UCSD-AML1 (cell line): ENCODE results near the gene NFYA.

ENCODE experiments used
- DNase-seq: peaks from one replicate; lab custom pipeline; 2025; ENCODE audit not compliant: unreplicated experiment; lab: John Stamatoyannopoulos, UW

Gene NFYA

GRCh38 chr6:41073203-41073967 lies 611 bp downstream of the NFYA start:
- peak; percentile 88 for DNase-seq

GRCh38 chr6:41073968-41074691 lies 1.4 kb downstream of the NFYA start:
- no peak for DNase-seq

- no peak for DNase-seq
Observed at GRCh38 chr6:41074692-41075436, 2.1 kb downstream of the NFYA start.

GRCh38 chr6:41075651-41076626 lies 3.2 kb downstream of the NFYA start:
- DNase-seq = no peak

- no peak for DNase-seq
Observed at GRCh38 chr6:41077536-41077935, 4.8 kb downstream of the NFYA start.

GRCh38 chr6:41078101-41078500 lies 5.3 kb downstream of the NFYA start:
- DNase-seq = no peak

- DNase-seq = no peak
Observed at GRCh38 chr6:41079080-41079479, 6.3 kb downstream of the NFYA start.

DNA sequence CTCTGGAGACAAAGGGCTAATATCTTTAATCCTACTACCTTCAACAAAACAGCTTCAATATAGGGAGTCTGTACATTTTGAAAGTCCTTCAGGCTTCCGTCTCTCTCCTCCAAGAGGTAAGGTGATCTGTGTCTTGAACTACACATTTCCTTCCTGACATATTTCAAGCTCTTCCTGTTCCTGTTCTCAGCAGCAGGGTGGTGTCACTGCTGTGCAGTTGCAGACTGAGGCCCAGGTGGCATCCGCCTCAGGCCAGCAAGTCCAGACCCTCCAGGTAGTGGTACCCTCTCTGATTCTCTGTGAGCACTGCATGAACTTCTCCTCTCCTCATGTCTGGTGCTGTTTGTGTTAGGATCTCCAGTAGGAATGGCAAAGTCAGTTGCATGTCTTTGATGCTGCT lies 7.8 kb downstream of the NFYA start:
- DNase-seq = no peak

DNA sequence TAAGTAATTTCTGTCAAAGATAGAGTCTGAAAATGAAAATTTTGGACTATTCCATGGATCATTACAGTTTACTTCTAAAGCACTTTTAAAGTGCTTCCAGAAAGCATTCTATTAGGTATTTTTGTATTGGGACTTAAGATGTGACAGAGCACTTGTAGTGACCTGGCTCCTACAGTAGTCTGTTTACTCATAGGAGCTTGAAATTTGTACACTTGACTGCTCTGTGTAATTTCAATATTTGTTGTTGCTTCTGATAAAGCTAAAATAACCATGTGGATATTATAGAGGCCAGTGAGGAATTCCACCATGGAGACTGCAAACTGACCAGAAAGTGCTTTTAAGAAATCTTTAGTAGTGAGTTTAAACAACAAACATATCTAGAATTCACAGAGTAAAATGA lies 10.3 kb downstream of the NFYA start:
- no peak for DNase-seq

GRCh38 chr6:41085182-41085581 lies 12.4 kb downstream of the NFYA start:
- no peak for DNase-seq

- no peak for DNase-seq
Observed at GRCh38 chr6:41088451-41088850, 15.7 kb downstream of the NFYA start.

DNA sequence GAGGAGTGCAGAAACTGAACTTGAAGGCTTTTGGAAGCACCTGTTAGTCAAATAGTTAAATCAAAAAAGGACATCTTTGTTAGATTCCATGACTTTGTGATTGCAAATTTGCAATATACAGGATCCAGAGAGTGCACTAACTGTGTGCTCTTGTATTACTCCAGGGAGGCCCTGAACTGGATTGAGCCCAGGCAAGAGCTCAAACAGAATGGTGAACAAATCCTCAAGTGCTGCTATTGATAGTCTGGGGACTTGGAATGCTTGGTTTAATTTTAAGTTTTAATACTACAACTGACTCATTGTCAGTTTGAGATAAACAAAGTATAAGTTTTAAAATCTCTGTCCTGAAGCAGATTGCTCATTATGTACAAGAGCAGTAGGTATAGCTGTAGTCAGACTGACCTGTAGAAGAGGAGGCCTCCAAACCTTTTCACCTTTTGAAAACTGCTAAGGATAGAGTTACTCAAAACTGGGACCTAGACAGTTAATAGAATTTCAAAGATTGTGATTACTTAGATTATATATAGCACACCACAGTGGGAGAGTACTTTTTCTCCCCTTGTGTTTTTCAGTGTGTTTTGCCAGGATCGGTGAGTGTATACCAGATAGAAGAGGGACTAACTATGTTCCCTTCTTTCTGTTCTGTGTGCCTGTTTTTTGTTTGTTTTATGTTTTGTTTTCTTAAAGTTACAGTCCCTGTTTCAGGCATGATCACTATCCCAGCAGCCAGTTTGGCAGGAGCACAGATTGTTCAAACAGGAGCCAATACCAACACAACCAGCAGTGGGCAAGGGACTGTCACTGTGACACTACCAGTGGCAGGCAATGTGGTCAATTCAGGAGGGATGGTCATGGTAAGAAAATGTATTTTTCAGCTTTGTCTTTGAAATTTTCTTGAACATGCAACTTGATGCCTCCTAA lies 18.3 kb downstream of the NFYA start:
- DNase-seq = no peak

GRCh38 chr6:41092421-41093140 lies 19.8 kb downstream of the NFYA start:
- no peak for DNase-seq

- no peak for DNase-seq
Observed at GRCh38 chr6:41093729-41094128, 21.0 kb downstream of the NFYA start.

GRCh38 chr6:41097467-41098090 lies 24.8 kb downstream of the NFYA start:
- DNase-seq = no peak

DNA sequence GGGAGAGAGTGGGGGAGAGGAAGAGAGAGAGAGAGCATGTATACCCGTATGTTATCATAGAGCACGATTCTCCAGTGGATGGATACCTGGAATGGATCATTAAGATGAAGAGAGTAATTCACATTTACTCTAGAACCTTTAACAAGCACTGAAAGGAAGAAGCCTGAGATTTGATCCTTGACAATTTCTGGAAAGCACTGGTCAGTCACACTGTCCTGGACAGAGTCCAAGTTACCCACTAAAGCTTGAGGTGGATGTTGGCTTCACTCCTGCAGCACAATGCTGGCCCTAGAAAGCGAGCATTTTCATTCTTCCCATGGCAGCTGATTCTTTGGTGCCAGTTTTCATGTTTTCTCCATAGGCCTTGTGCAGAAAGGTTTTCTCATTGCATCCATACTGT lies 25.6 kb downstream of the NFYA start:
- no peak for DNase-seq

GRCh38 chr6:41100871-41101287 lies 28.1 kb downstream of the NFYA start:
- no peak for DNase-seq

- DNase-seq = no peak
Observed at GRCh38 chr6:41103847-41104246, 31.1 kb downstream of the NFYA start.

DNA sequence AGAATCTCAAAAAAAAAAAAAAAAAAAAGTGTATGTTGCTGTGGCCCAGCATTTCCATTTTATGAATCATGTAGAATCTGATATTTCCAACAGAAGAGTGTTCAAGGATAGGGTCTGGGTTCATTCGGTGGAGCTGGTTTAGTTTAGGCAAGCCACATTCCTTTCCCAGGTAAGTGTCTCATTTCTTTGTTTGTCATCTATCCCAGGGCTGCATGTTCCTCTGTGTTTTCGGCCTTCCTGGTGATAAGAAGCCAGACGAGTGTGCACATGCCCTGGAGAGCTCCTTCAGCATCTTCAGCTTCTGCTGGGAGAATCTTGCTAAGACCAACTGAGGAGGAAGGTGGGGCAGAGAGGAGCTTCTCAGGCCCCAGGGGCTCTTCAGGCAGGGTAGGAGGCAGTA lies 38.2 kb downstream of the NFYA start:
- DNase-seq = no peak
